Mesendoderm (in vitro differentiated cells): Measurements from ENCODE around the gene AAGAB.
"Not testable (repeated sequence)": the region's sequence is repeated elsewhere in the genome, so short reads cannot be mapped to it uniquely, and the experiment has no call there.

Experiments used
- DNase-seq: peaks from one replicate; pipeline ENCODE4 v3.0.0; 2013
- H2AK5ac ChIP-seq: 2 replicates; pipeline ENCODE4 v1.6.1; 2013; ENCODE audit warnings: low read length, inconsistent platforms
- H2BK120ac ChIP-seq: 2 replicates; pipeline ENCODE4 v1.6.1; 2013; ENCODE audit warnings: low read depth, mild to moderate bottlenecking, low read length, moderate library complexity, mixed read lengths
- H2BK15ac ChIP-seq: replicated peaks from 2 replicates; pipeline ENCODE4 v1.6.1; 2013; ENCODE audit warnings: low read depth, mild to moderate bottlenecking, moderate library complexity
- H2BK5ac ChIP-seq: 2 replicates; pipeline ENCODE4 v1.6.1; 2013; ENCODE audit warnings: low read length, inconsistent platforms
- H3K18ac ChIP-seq: 2 replicates; pipeline ENCODE4 v1.6.1; 2013; ENCODE audit warnings: mild to moderate bottlenecking, low read length, mixed read lengths
- H3K23ac ChIP-seq: one replicate; pipeline ENCODE4 v1.6.1; 2013; ENCODE audit warnings: low read length
- H3K27ac ChIP-seq: 2 replicates; pipeline ENCODE4 v1.5.1; 2013; ENCODE audit warnings: low read depth, mild to moderate bottlenecking, inconsistent platforms, low read length, moderate library complexity
- H3K27me3 ChIP-seq: 2 replicates; pipeline ENCODE4 v1.6.1; 2013; ENCODE audit warnings: low read length, control low read depth, mild to moderate bottlenecking, inconsistent platforms; ENCODE audit not compliant: insufficient read depth, poor library complexity
- H3K36me3 ChIP-seq: 2 replicates; pipeline ENCODE4 v1.6.1; 2013; ENCODE audit warnings: low read length, inconsistent platforms; ENCODE audit not compliant: control insufficient read depth, insufficient read depth
- H3K4ac ChIP-seq: one replicate; pipeline ENCODE4 v1.6.1; 2013; ENCODE audit warnings: low read depth, mild to moderate bottlenecking, low read length, moderate library complexity
- H3K4me1 ChIP-seq: 2 replicates; pipeline ENCODE4 v1.6.1; 2013; ENCODE audit warnings: low read depth, low read length, inconsistent platforms; ENCODE audit not compliant: control insufficient read depth
- H3K4me2 ChIP-seq: 2 replicates; pipeline ENCODE4 v1.6.1; 2013; ENCODE audit warnings: low read length
- H3K4me3 ChIP-seq: 2 replicates; pipeline ENCODE4 v1.5.1; 2013; ENCODE audit warnings: mild to moderate bottlenecking, low read length
- H3K56ac ChIP-seq: one replicate; pipeline ENCODE4 v1.6.1; 2013; ENCODE audit warnings: low read length
- H3K79me1 ChIP-seq: 2 replicates; pipeline ENCODE4 v1.6.1; 2013; ENCODE audit warnings: low read length, inconsistent platforms
- H3K79me2 ChIP-seq: 2 replicates; pipeline ENCODE4 v1.6.1; 2013; ENCODE audit warnings: mild to moderate bottlenecking, low read length; ENCODE audit not compliant: control insufficient read depth, insufficient read depth
- H3K9ac ChIP-seq: 2 replicates; pipeline ENCODE4 v1.6.1; 2013; ENCODE audit warnings: low read length, inconsistent platforms
- H4K5ac ChIP-seq: one replicate; pipeline ENCODE4 v1.6.1; 2013; ENCODE audit warnings: low read length
- H4K8ac ChIP-seq: one replicate; pipeline ENCODE4 v1.6.1; 2013; ENCODE audit warnings: low read depth, mild to moderate bottlenecking, control low read depth, low read length, moderate library complexity
- WGBS: extraction: QIAGEN DNeasy Blood & Tissue Kit; methylation state at CpG from one replicate; pipeline ENCODE4 v1.1.7; 2013; ENCODE audit warnings: low lambda C conversion rate, missing lambda C conversion rate; ENCODE audit not compliant: insufficient coverage; ENCODE audit errors: extremely low coverage; 5-methylcytosine and 5-hydroxymethylcytosine counted together

AAGAB gene

DNA sequence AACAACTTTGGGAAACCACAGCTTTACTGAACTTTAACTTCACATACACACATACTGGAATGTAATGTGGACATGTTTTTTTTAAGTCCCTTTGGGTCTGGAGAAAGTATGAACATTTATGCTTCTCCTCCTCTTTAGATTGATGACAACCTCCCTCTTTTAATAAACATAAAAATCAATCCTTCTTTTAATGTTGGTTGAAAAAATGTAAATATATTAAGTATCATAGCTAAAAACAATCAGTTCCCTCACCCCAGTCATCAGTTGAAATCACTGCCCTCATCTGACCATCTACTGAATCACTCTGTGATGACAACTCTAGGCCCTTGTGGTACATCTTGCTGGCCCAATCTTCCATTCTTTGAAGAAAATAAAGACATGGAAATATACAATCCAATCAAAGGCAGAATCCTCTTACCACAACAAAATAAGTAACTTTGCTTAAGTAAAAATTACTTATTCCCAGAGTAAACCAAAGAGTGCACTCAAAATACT lies 6.4 kb downstream of the AAGAB start:
- Histone ChIP-seq H3K27me3 (no peaks in the 10 kb centered on the region), H3K4ac (no peak overlapping the region), H2BK120ac (no peak overlapping the region), H3K36me3 (no peaks in the 10 kb centered on the region), H2AK5ac (no peak overlapping the region), H3K4me3 (no peak overlapping the region), H3K56ac (no peak overlapping the region), H2BK5ac (no peak overlapping the region), H2BK15ac (no peak overlapping the region), H3K27ac (no peak overlapping the region), H3K79me2 (peaks cover 22% of the 10 kb centered on the region), H4K5ac (no peak overlapping the region), H4K8ac (no peak overlapping the region), H3K18ac (no peak overlapping the region), H3K4me2 (no peak overlapping the region), H3K23ac (no peak overlapping the region), H3K4me1 (peaks cover 4% of the 10 kb centered on the region), H3K9ac (no peak overlapping the region), H3K79me1 (peaks cover 6% of the 10 kb centered on the region)
- no peak for DNase-seq

DNA sequence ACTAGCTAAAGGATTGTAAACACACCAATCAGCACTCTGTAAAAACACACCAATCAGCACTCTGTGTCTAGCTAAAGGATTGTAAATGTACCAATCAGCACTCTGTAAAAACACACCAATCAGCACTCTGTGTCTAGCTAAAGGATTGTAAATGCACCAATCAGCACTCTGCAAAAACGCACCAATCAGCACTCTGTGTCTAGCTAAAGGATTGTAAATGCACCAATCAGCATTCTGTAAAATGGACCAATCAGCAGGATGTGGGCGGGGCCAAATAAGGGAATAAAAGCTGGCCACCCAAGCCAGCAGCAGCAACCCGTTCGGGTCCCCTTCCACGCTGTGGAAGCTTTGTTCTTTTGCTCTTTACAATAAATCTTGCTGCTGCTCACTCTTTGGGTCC lies 7.9 kb downstream of the AAGAB start:
- H4K5ac ChIP-seq, H2BK15ac ChIP-seq, H3K18ac ChIP-seq, H3K56ac ChIP-seq, H2BK5ac ChIP-seq, H3K27me3 ChIP-seq, H3K9ac ChIP-seq, H3K4me1 ChIP-seq, H2BK120ac ChIP-seq, H3K27ac ChIP-seq, H3K23ac ChIP-seq, H3K36me3 ChIP-seq, H2AK5ac ChIP-seq, H3K4me2 ChIP-seq, H3K4ac ChIP-seq, DNase-seq, H4K8ac ChIP-seq, H3K4me3 ChIP-seq: not testable (repeated sequence)
- Histone ChIP-seq H3K79me1 (peaks cover 11% of the 10 kb centered on the region), H3K79me2 (peaks cover 23% of the 10 kb centered on the region)
- WGBS, result no CpG with 5 or more reads among the region's 5 CpGs

DNA sequence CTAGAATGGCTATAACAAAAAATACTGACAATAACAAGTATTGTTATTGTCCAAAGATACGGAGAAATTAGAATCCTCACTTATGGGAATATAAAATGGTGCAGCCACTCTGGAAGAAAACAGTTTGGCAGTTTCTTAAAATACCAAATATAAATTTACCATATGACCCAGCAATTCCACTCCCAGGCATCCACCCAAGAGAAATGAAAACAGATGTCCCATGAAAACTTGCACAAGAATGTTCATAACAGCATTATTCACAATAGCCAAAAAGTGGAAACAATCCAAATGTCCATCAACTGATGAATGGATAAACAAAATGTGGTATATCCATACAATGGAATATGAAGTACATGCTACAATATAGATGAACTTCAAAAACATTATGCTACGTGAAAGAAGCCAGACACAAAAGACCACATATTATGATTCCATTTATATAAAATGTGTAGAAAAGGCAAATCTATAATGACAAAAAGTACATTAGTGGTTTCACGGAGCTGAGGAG lies 9.4 kb downstream of the AAGAB start:
- Histone ChIP-seq H3K18ac (no peak overlapping the region), H3K79me2 (peaks cover 22% of the 10 kb centered on the region), H3K4me3 (no peak overlapping the region), H3K27me3 (no peaks in the 10 kb centered on the region), H4K8ac (no peak overlapping the region), H3K4me1 (peaks cover 5% of the 10 kb centered on the region), H3K9ac (no peak overlapping the region), H3K4me2 (no peak overlapping the region), H3K56ac (no peak overlapping the region), H3K36me3 (no peaks in the 10 kb centered on the region), H3K27ac (no peak overlapping the region), H4K5ac (no peak overlapping the region), H2BK120ac (no peak overlapping the region), H3K4ac (no peak overlapping the region), H2BK15ac (no peak overlapping the region), H3K23ac (no peak overlapping the region), H3K79me1 (peaks cover 15% of the 10 kb centered on the region), H2BK5ac (no peak overlapping the region), H2AK5ac (no peak overlapping the region)
- no CpG with 5 or more reads among the region's 3 CpGs for WGBS
- DNase-seq, result no peak

DNA sequence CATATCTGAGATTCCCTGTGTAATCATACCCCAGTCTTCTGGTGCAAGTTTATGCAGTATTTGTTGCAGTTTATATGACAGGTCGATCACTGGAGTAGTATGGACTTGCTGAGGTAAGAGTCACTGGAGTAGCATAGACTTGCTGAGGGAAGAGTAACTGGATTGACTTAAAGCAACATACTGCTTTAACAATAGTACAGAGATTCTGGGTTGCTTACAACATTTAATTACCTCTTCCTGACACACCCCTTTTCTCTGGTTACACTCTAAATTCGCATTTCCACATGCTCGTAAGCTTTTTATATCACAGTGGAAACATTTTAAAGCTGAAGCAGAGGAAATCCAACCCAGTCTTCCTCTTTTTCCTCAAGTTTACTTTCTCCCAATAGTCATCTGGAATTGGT lies 11.8 kb downstream of the AAGAB start:
- Histone ChIP-seq H3K4me2 (no peak overlapping the region), H2BK5ac (no peak overlapping the region), H3K27me3 (no peaks in the 10 kb centered on the region), H3K36me3 (no peaks in the 10 kb centered on the region), H2BK15ac (no peak overlapping the region), H3K4ac (no peak overlapping the region), H3K23ac (no peak overlapping the region), H3K79me2 (peaks cover 17% of the 10 kb centered on the region), H3K9ac (no peak overlapping the region), H3K4me3 (no peak overlapping the region), H4K5ac (no peak overlapping the region), H3K79me1 (peaks cover 13% of the 10 kb centered on the region), H4K8ac (no peak overlapping the region), H3K18ac (no peak overlapping the region), H2BK120ac (no peak overlapping the region), H3K56ac (no peak overlapping the region), H2AK5ac (no peak overlapping the region), H3K4me1 (peaks cover 5% of the 10 kb centered on the region), H3K27ac (no peak overlapping the region)
- no peak for DNase-seq
- no CpG with 5 or more reads among the region's 3 CpGs for WGBS

DNA sequence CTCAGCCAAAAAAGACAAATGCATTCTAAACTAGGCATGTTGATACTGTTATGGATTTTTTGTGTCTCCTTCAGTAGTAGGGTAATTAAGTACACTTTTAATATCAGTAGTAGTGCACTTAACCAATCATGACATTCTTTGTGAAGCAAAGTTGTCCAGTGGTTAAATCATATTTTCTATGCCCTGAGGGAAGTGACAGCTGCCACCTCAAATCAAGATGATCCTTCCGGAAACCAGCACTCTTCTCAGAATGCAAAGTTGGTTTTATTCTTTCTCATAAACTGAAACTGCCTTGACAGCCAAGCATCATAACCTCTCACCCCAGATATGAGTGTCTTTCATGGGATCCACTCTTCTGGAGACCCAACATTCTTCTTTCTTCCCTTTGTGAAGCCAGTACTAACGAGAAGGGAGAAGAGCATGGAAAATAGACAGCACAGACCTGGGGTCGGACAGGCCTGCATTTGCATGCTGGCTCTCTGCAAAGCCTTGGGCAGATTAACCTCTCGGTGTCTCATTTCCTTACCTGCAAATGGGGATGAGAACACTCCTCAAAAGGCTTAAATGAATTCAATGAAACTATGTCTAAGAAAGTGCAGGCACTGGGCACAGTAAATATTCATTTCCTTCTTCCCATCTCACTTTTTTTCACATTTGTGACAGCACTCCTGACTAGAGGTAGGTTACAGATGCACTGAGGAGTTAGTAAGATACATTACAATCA lies 13.2 kb downstream of the AAGAB start:
- Histone ChIP-seq H3K9ac (no peak overlapping the region), H2AK5ac (no peak overlapping the region), H3K4ac (no peak overlapping the region), H3K27ac (no peak overlapping the region), H3K4me2 (no peak overlapping the region), H3K18ac (no peak overlapping the region), H3K79me1 (peaks cover 13% of the 10 kb centered on the region), H4K8ac (no peak overlapping the region), H3K79me2 (peaks cover 15% of the 10 kb centered on the region), H3K4me1 (peaks cover 5% of the 10 kb centered on the region), H2BK5ac (no peak overlapping the region), H3K27me3 (no peaks in the 10 kb centered on the region), H2BK120ac (peak overlapping the region; percentile 14), H2BK15ac (no peak overlapping the region), H4K5ac (no peak overlapping the region), H3K4me3 (no peak overlapping the region), H3K56ac (no peak overlapping the region), H3K23ac (no peak overlapping the region), H3K36me3 (no peaks in the 10 kb centered on the region)
- DNase-seq, result peak; percentile 6
- WGBS, result no CpG with 5 or more reads among the region's 4 CpGs
